ENCODE results near the gene GAS2L2.
"Not testable (repeated sequence)": the region's sequence is repeated elsewhere in the genome, so short reads cannot be mapped to it uniquely, and the experiment has no call there.

Gene GAS2L2

GRCh38 chr17:35773679-35774425 lies 20.8 kb upstream of the GAS2L2 start:
- no peak overlapping the region for H3K27ac ChIP-seq
- no peak for DNase-seq (ENCODE audit: low read depth, low spot score)

- no peak overlapping the region for H3K27ac ChIP-seq
- no peak for DNase-seq (ENCODE audit: low read depth, low spot score)
Observed at GRCh38 chr17:35773129-35773528, 20.1 kb upstream of the GAS2L2 start.

GRCh38 chr17:35769895-35770486 lies 17.0 kb upstream of the GAS2L2 start:
- no peak overlapping the region for H3K27ac ChIP-seq
- DNase-seq (ENCODE audit: low read depth, low spot score) = no peak

GRCh38 chr17:35768797-35769196 lies 15.8 kb upstream of the GAS2L2 start:
- no peak for DNase-seq (ENCODE audit: low read depth, low spot score)
- H3K27ac ChIP-seq = no peak overlapping the region

GRCh38 chr17:35766903-35767510 lies 14.0 kb upstream of the GAS2L2 start:
- no peak for DNase-seq (ENCODE audit: low read depth, low spot score)
- no peak overlapping the region for H3K27ac ChIP-seq

GRCh38 chr17:35766489-35766877 lies 13.4 kb upstream of the GAS2L2 start:
- DNase-seq (ENCODE audit: low read depth, low spot score) = no peak
- H3K27ac ChIP-seq = no peak overlapping the region

- no peak overlapping the region for H3K27ac ChIP-seq
- DNase-seq (ENCODE audit: low read depth, low spot score) = no peak
Observed at GRCh38 chr17:35765756-35766488, 12.9 kb upstream of the GAS2L2 start.

GRCh38 chr17:35765086-35765710 lies 12.2 kb upstream of the GAS2L2 start:
- H3K27ac ChIP-seq = no peak overlapping the region
- no peak for DNase-seq (ENCODE audit: low read depth, low spot score)

- no peak overlapping the region for H3K27ac ChIP-seq
- no peak for DNase-seq (ENCODE audit: low read depth, low spot score)
Observed at GRCh38 chr17:35764123-35764991, 11.3 kb upstream of the GAS2L2 start.

- H3K27ac ChIP-seq = no peak overlapping the region
- DNase-seq (ENCODE audit: low read depth, low spot score) = no peak
Observed at GRCh38 chr17:35763767-35764122, 10.7 kb upstream of the GAS2L2 start.

- H3K27ac ChIP-seq = no peak overlapping the region
- no peak for DNase-seq (ENCODE audit: low read depth, low spot score)
Observed at GRCh38 chr17:35761601-35762000, 8.6 kb upstream of the GAS2L2 start.

GRCh38 chr17:35760587-35760986 lies 7.5 kb upstream of the GAS2L2 start, which contains the start of gene C17orf50:
Gene C17orf50 (plus strand): TSS chr17:35760887. CDS start chr17:35760942, 55 bp downstream.
- DNase-seq (ENCODE audit: low read depth, low spot score) = no peak
- H3K27ac ChIP-seq = no peak within 1 kb of the TSS

- DNase-seq (ENCODE audit: low read depth, low spot score) = no peak
- no peak overlapping the region for H3K27ac ChIP-seq
Observed at GRCh38 chr17:35757243-35757642, 4.2 kb upstream of the GAS2L2 start.

- no peak for DNase-seq (ENCODE audit: low read depth, low spot score)
- H3K27ac ChIP-seq = no peak overlapping the region
Observed at GRCh38 chr17:35752471-35752870, 568 bp downstream of the GAS2L2 start.

- DNase-seq (ENCODE audit: low read depth, low spot score) = not testable (repeated sequence)
Observed at GRCh38 chr17:35751541-35751940, 1.5 kb downstream of the GAS2L2 start.

GRCh38 chr17:35750526-35751395 lies 2.3 kb downstream of the GAS2L2 start:
- no peak overlapping the region for H3K27ac ChIP-seq
- DNase-seq (ENCODE audit: low read depth, low spot score) = no peak

More at GRCh38 chr17:35751541-35751940, 1.5 kb downstream of the GAS2L2 start:
- not testable (repeated sequence) for H3K27ac ChIP-seq

GRCh38 chr17:35749560-35750412 lies 3.3 kb downstream of the GAS2L2 start:
- no peak for DNase-seq (ENCODE audit: low read depth, low spot score)
- no peak overlapping the region for H3K27ac ChIP-seq

- no peak for DNase-seq (ENCODE audit: low read depth, low spot score)
- no peak overlapping the region for H3K27ac ChIP-seq
Observed at GRCh38 chr17:35748979-35749378, 4.1 kb downstream of the GAS2L2 start.
